ENCODE data around the gene RNF157. TPM values are rescaled to one million over a fixed set of nuclear protein-coding genes. Genes with fewer than 3 reads are reported as not detected.

The RNF157 gene
- total and polyA plus RNA-seq, 2 of the 13 experiments (the other 11 are each of a cell fraction or from before 2014, with no cell fraction given): 0.44 to 1.5 TPM

GRCh38 chr17:76246080-76247066 is 6.1 kb upstream of the RNF157 start (continued):
- TF ChIP-seq SOX5 (CRISPR knock-in tag; IDR thresholded peaks at IDR 0.05; ENCODE audit: borderline replicate concordance) (peak; percentile 42; the same call in 1 of the 2 replicates), HMGXB3 (CRISPR knock-in tag; IDR thresholded peaks at IDR 0.05; ENCODE audit: borderline replicate concordance) (no peak), ZFAT (CRISPR knock-in tag; conservative IDR thresholded peaks at IDR 0.05) (no peak), ZNF546 (CRISPR knock-in tag; conservative IDR thresholded peaks at IDR 0.05) (no peak), ZNF382 (CRISPR knock-in tag; IDR thresholded peaks at IDR 0.05; ENCODE audit: borderline replicate concordance) (no peak), HNF4A (CRISPR knock-in tag; IDR thresholded peaks at IDR 0.05) (peak; percentile 72), ZNF891 (CRISPR knock-in tag; IDR thresholded peaks at IDR 0.05) (no peak), TBL1XR1 (IDR thresholded peaks at IDR 0.05; ENCODE audit: borderline replicate concordance, low read length, partially characterized antibody) (peak; percentile 46), FOXK2 (IDR thresholded peaks at IDR 0.05) (0 out of 2 replicates have a peak, but pooled peaks have one; percentile 13), SRSF9 (IDR thresholded peaks at IDR 0.05; ENCODE audit: borderline replicate concordance, insufficient read depth, low read depth, low read length, poor library complexity, severe bottlenecking) (no peak), ZNF75D (CRISPR knock-in tag; IDR thresholded peaks at IDR 0.05; ENCODE audit: borderline replicate concordance) (no peak), HDAC1 (CRISPR knock-in tag; IDR thresholded peaks at IDR 0.05) (no peak), ZFY (CRISPR knock-in tag; IDR thresholded peaks at IDR 0.05) (no peak), SOX13 (IDR thresholded peaks at IDR 0.05) (no peak), SOX13 (CRISPR knock-in tag; conservative IDR thresholded peaks at IDR 0.05 in 1 of 2, IDR thresholded peaks at IDR 0.05 in 1 of 2) (peak in 1 of 2 experiments; percentile 36; a peak in 1 of 4 replicates), ZIK1 (CRISPR knock-in tag; IDR thresholded peaks at IDR 0.05; ENCODE audit: borderline replicate concordance, low read depth) (no peak), STAT6 (CRISPR knock-in tag; IDR thresholded peaks at IDR 0.05; ENCODE audit: borderline replicate concordance) (no peak), SAFB2 (CRISPR knock-in tag; IDR thresholded peaks at IDR 0.05; ENCODE audit: borderline replicate concordance, low read depth) (no peak)
- TF ChIP-seq, protein P1, sequence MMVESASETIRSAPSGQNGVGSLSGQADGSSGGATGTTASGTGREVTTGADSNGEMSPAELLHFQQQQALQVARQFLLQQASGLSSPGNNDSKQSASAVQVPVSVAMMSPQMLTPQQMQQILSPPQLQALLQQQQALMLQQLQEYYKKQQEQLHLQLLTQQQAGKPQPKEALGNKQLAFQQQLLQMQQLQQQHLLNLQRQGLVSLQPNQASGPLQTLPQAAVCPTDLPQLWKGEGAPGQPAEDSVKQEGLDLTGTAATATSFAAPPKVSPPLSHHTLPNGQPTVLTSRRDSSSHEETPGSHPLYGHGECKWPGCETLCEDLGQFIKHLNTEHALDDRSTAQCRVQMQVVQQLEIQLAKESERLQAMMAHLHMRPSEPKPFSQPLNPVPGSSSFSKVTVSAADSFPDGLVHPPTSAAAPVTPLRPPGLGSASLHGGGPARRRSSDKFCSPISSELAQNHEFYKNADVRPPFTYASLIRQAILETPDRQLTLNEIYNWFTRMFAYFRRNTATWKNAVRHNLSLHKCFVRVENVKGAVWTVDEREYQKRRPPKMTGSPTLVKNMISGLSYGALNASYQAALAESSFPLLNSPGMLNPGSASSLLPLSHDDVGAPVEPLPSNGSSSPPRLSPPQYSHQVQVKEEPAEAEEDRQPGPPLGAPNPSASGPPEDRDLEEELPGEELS (CRISPR knock-in tag; IDR thresholded peaks at IDR 0.05): peak; percentile 82
